Left lobe of liver (tissue), 2 donors: ENCODE results near the gene SCN9A. TPM values are rescaled to one million over a fixed set of nuclear protein-coding genes. Genes with fewer than 3 reads are reported as not detected.
"Not testable (repeated sequence)": the region's sequence is repeated elsewhere in the genome, so short reads cannot be mapped to it uniquely, and the experiment has no call there.

Experiments used
- ATAC-seq: fragments of 200-7000 bp; cut with Tn5 transposase; one replicate; pipeline ENCODE4 v1.9.1; 2020; ENCODE audit warnings: mild to moderate bottlenecking, moderate library complexity
- DNase-seq: peaks from one replicate; pipeline ENCODE4 v3.0.0-alpha.2; 2020; ENCODE audit warnings: low spot score
- total RNA-seq: library from RNA; stranded (reverse); gene quantifications from one replicate; pipeline ENCODE4 v1.2.1, GENCODE V29; 2021
- donor health status: DM: no; HTN: no; CAD: no; lungs with moderate emphysema.
- donor health status: DM: no; HTN: yes; CAD: no.

Gene SCN9A
- total RNA-seq, 1 donor from 2014 or later, result 2.2 TPM

DNA sequence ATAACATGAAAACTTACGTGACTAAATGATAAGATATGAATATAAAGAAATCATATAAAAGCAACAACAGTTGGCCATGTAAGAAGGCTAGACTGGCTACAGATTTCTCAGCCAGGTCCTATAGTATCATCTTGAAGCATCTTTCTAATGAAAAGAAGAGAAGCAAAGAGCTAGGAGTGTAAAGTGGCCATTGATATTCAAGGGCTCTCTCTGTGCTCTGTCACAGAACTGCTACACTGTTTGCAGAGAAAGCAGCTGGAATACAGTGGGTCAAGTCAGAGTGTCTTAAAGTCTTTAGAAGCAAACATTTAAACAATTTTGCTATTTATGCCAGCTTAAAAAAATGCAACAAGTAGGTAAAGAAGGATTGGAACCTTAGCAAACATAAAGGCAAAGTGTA is 118.8 kb downstream of the SCN9A start:
- ATAC-seq, result no peak

GRCh38 chr2:166249318-166249717 is 126.4 kb downstream of the SCN9A start:
- no peak for DNase-seq

More for the DNA sequence above, 118.8 kb downstream of the SCN9A start:
- no peak for DNase-seq

GRCh38 chr2:166246901-166247300 is 128.8 kb downstream of the SCN9A start:
- ATAC-seq, result no peak
- no peak for DNase-seq

More at GRCh38 chr2:166249318-166249717, 126.4 kb downstream of the SCN9A start:
- ATAC-seq, result no peak

GRCh38 chr2:166242309-166242708 is 133.4 kb downstream of the SCN9A start:
- ATAC-seq, result no peak
- no peak for DNase-seq

GRCh38 chr2:166240387-166241313 is 135.1 kb downstream of the SCN9A start:
- no peak for DNase-seq
- ATAC-seq, result peak; percentile 12

DNA sequence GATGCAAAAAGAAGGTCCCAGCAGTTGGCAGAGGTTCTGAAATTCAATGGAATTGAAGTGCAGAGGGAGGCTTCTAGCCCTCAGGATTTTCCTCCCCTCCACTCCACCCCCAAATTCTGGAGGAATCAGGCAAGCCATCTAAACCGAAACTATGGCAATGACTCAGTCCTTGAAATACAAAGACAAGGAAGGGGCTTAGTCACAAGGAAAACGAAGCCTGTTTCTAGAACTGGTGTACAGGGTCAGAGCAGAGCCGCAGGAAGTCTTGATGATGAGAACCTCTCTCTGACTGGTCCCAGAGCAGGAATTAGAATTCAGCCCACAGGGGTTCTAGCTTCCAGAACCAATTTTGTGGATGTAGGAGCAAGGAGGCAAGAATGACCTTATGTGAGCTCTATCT is 136.2 kb downstream of the SCN9A start:
- ATAC-seq (no peak), DNase-seq (no peak)

DNA sequence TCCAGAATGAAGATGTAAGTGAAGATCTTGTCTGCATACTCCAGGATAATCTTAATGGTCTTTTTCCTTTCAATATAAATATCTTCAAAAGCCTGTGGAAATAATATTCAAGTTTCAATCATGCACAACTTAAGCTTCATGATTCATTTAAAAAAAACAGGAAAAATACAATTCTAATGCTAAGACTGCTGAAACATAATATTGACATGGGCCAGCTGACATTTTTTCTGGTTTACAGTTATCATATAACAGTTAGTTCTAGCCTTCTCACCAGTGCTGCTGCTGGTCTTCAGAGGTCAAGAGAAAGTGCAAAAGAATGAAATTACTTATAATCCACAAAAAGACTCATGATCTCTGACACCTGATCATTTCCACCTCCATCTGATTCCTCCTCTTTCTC is 137.6 kb downstream of the SCN9A start:
- DNase-seq, result no peak
- ATAC-seq, result no peak

- ATAC-seq, result no peak
- DNase-seq, result no peak
Measured at GRCh38 chr2:166234112-166234846, 141.5 kb downstream of the SCN9A start.

DNA sequence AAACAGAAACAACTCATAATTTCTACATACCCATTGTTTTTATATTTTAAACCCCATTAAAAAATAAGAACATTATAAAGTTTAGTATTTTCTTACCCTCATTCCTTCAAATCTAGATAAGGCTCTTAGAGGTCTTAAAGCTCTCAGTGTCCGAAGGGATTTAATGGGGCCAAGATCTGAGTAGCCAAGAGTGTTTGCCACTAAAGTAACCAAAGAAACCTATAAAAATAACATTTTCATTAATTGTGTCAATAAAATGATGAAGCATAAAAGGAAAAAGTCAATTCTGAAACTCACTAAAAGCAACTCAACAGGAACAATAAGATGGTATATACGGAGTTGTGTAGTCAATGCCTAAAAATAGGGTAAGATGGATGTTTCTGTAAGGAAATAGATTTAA is 142.5 kb downstream of the SCN9A start:
- ATAC-seq (no peak), DNase-seq (no peak)

DNA sequence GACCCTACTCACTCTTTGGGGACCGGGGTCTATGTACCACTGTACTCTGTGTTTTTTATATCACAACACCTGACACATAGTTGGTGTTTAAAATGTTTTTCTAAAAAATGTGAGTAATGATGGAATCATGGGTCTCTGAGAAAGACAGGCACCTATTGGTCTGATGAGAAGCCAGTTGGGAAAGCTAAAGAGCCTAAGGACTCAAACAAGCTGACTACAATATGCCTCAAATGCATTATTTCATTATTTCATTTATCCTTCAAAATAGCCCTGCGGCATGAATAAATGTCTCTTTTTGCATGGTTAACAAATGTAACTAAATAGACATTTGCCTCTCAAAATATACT is 145.0 kb downstream of the SCN9A start:
- peak; percentile 4 for ATAC-seq
- no peak for DNase-seq

DNA sequence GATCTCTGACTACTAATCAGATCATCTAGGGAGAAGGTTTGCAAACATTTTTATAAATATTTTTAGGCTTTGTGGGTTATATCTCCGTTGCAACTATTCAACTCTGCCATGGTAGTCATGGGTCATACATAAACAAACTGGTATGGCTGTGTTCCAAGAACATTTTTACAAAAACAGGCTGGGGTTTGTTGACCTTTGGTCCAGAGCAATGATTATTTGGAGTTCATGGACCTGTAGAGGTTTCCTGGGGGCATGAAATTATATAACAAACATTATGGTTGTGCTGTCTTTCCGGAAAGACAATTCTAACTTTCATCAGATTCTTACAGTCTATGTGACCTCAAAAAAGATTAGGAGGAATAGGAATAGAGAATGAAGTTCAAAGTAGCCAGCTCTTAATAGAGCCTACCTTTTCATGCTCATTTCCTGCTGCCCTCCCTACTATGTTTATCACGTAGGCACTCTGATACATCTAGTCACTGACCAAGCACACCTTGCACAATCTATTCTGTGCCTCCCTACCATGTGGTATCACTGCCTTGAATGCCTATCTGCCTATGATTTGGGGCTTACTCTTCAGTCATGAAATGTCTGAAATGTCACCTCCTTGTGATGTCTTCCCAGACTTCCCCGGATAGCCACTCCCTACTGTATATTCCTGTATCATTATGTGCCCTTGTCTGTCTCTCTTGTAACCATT is 145.6 kb downstream of the SCN9A start:
- peak; percentile 91 for ATAC-seq
- peak; percentile 63 for DNase-seq

- ATAC-seq (peak; percentile 76), DNase-seq (no peak)
Measured at GRCh38 chr2:166229678-166230023, 146.1 kb downstream of the SCN9A start.

DNA sequence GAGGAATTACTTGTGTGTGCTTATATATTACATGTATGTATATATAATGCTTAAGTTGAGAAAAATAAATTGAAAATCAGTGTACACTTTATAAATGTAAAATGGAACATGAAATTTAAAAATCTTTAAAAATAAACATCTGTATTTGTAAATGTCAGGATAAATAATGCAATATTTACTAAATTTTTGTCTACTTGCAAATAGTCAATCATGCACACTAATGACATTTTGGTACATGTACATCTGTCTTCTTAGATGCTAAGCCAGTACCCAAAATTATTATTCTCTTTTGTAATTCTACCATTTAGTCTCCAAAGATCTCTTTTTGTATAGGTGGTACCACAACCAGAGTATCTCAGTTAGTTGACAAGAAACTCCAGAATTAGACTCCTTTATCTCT is 151.5 kb downstream of the SCN9A start:
- DNase-seq, result no peak
- no peak for ATAC-seq

DNA sequence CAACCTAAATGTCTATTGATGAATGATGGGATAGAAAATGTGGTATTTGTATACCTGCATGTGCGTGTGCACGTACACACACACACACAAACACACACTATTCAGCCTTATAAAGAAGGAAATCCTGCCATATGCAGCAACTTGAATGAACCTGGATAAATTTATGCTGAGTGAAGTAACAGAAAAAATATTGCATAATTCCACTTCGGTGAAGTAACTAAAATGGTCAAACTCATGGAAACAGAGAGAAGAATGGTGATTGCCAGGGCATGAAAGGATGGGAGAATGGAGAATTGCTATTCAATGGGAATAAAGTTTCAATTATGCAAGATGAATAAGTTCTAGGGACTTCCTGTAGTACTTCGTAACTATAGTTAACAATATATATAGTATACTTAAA is 152.4 kb downstream of the SCN9A start:
- DNase-seq, result no peak
- peak; percentile 22 for ATAC-seq

GRCh38 chr2:166211079-166211478 is 164.7 kb downstream of the SCN9A start:
- no peak for ATAC-seq
- DNase-seq, result no peak

GRCh38 chr2:166209944-166210343 is 165.8 kb downstream of the SCN9A start:
- not testable (repeated sequence) for DNase-seq, ATAC-seq

- ATAC-seq, DNase-seq: not testable (repeated sequence)
Measured at GRCh38 chr2:166209367-166209766, 166.4 kb downstream of the SCN9A start.

DNA sequence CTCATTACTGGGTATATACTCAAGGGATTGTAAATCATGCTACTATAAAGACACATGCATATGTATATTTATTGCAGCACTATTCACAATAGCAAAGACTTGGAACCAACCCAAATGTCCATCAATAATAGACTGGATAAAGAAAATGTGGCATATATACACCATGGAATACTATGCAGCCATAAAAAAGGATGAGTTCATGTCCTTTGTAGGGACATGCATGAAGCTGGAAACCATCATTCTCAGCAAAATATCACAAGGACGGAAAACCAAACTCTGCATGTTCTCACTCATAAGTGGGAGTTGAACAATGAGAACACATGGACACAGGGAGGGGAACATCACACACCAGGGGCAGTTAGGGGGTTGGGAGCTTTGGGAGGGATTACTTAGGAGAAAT is 169.6 kb downstream of the SCN9A start:
- not testable (repeated sequence) for ATAC-seq, DNase-seq

DNA sequence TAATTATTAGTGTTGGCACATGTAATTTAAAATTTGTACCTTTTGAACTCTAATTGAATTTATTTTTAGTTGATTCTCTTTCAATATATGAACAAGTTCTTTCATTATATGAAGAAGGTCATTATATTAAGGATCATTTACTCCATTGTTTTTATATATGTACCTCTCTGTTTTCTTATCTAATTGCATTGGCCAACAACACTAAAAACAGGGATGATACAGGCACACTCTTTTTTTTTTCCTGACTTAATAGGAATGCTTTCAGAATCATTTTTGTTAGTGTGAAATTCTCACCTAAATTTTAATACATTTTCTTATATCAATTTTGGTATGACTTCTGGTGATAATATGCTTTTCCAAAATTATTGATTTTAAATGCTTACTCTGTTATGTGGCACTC is 173.0 kb downstream of the SCN9A start:
- ATAC-seq (no peak), DNase-seq (no peak)

DNA sequence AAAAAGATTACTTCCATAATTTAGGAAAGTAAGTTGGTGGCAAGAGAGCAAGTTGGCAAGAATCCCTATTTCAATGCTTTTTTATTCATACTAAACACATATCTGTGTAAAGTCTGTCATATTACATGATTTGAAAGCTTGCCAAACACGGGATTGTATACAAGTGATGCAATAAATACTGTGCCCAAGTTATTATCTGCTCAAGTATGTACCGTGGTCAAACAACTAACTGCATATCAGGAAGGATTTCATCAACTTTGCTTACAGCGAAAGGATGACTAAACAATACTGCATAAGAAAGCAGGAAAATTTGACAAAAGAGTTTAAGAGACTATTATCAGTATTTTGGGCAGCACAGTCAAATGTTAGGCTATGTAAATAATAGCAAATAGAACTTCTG is 178.3 kb downstream of the SCN9A start:
- ATAC-seq (no peak), DNase-seq (no peak)

GRCh38 chr2:166193407-166193806 is 182.3 kb downstream of the SCN9A start:
- ATAC-seq, result no peak
- no peak for DNase-seq

GRCh38 chr2:166188084-166188483 is 187.7 kb downstream of the SCN9A start:
- ATAC-seq (no peak), DNase-seq (no peak)
